H1 (cell line): ENCODE data around the gene KLHL24. TPM values are rescaled to one million over a fixed set of nuclear protein-coding genes. Genes with fewer than 3 reads are reported as not detected.
A peak's percentile ranks its signal among the peaks of the same experiment; 100 is the strongest.

Experiments used
- CTCF ChIA-PET: fragments of 300-600 bp; sonication (Branson Sonifier 250); formaldehyde crosslinking; loops from one replicate; lab custom pipeline; 2021; ENCODE audit not compliant: partially characterized antibody; lab: Charles Lee
- POLR2A ChIA-PET: fragments of 300-600 bp; sonication (Branson Sonifier 250); formaldehyde crosslinking; loops from one replicate; lab custom pipeline; 2021; ENCODE audit warnings: inconsistent platforms; ENCODE audit not compliant: partially characterized antibody; lab: Charles Lee
- DNase-seq, 2 experiments: peaks; one replicate each; pipeline versions ENCODE4 v3.0.0 to v3.0.0-alpha.2; 2010 to 2022; ENCODE audit warnings: low spot score in 2 of 2, low read depth in 1 of 2, mixed read lengths in 1 of 2
- FAIRE-seq: peaks from 2 replicates; lab custom pipeline; 2011; peaks lifted over from hg19 to GRCh38; lab: Jason Lieb, UNC
- H2AFZ ChIP-seq: 2 replicates; pipeline ENCODE4 v1.8.1; 2012; ENCODE audit warnings: low read length, inconsistent platforms
- H2AK5ac ChIP-seq: 2 replicates; pipeline ENCODE4 v1.6.1; 2013; ENCODE audit warnings: low read depth, low read length
- H2BK120ac ChIP-seq: replicated peaks from 2 replicates; pipeline ENCODE3; 2013; ENCODE audit warnings: low read depth, low read length, inconsistent platforms
- H2BK12ac ChIP-seq: 2 replicates; pipeline ENCODE4 v1.6.1; 2013; ENCODE audit warnings: low read depth, low read length
- H2BK15ac ChIP-seq: 2 replicates; pipeline ENCODE4 v1.6.1; 2013; ENCODE audit warnings: low read length
- H2BK20ac ChIP-seq: 2 replicates; pipeline ENCODE4 v1.6.1; 2013; ENCODE audit warnings: low read length
- H2BK5ac ChIP-seq: 2 replicates; pipeline ENCODE4 v1.6.1; 2013; ENCODE audit warnings: low read depth, low read length
- H3K14ac ChIP-seq: 2 replicates; pipeline ENCODE4 v1.6.1; 2013; ENCODE audit warnings: inconsistent platforms; ENCODE audit not compliant: insufficient read length
- H3K18ac ChIP-seq: 2 replicates; pipeline ENCODE4 v1.6.1; 2013; ENCODE audit warnings: low read length; ENCODE audit errors: extremely low read depth
- H3K23ac ChIP-seq: 2 replicates; pipeline ENCODE4 v1.6.1; 2013; ENCODE audit warnings: inconsistent platforms; ENCODE audit not compliant: insufficient read length
- H3K23me2 ChIP-seq: 2 replicates; pipeline ENCODE4 v1.6.1; 2013; ENCODE audit warnings: low read depth, low read length
- H3K27ac ChIP-seq: 2 replicates; pipeline ENCODE4 v1.6.1; 2011; ENCODE audit warnings: low read depth, low read length, inconsistent platforms
- H3K27me3 ChIP-seq, 4 experiments: replicated peaks in 1 of 4; 1 replicate in 1 of 4; 2 replicates in 3 of 4; pipeline versions ENCODE4 v1.6.1 to v1.8.1; 2011 to 2013; ENCODE audit warnings: low read length in 3 of 4, mild to moderate bottlenecking in 3 of 4, inconsistent platforms in 2 of 4, mixed read lengths in 2 of 4, moderate library complexity in 1 of 4; ENCODE audit not compliant: control insufficient read depth in 3 of 4, insufficient read depth in 3 of 4; ENCODE audit errors: extremely low read depth in 1 of 4
- H3K36me3 ChIP-seq, 4 experiments: 2 replicates each; pipeline versions ENCODE4 v1.6.1 to v1.8.1; 2011 to 2013; ENCODE audit warnings: mild to moderate bottlenecking in 4 of 4, low read length in 3 of 4, moderate library complexity in 2 of 4, control low read depth in 1 of 4, inconsistent platforms in 1 of 4; ENCODE audit not compliant: insufficient read depth in 4 of 4, control insufficient read depth in 2 of 4
- H3K4ac ChIP-seq: replicated peaks from 2 replicates; pipeline ENCODE3; 2013; ENCODE audit warnings: low read length, low read depth, mixed read lengths, inconsistent platforms; ENCODE audit not compliant: insufficient read length
- H3K4me1 ChIP-seq, 4 experiments: replicated peaks in 1 of 4; 1 replicate in 1 of 4; 2 replicates in 3 of 4; pipeline versions ENCODE4 v1.6.1 to v1.8.1; 2011 to 2013; ENCODE audit warnings: low read length in 3 of 4, inconsistent platforms in 2 of 4, mixed read lengths in 1 of 4; ENCODE audit not compliant: insufficient read depth in 4 of 4, control insufficient read depth in 3 of 4
- H3K4me2 ChIP-seq, 2 experiments: 2 replicates each; pipeline versions ENCODE4 v1.6.1 to v1.8.1; 2011 to 2013; ENCODE audit warnings: low read depth in 2 of 2, low read length in 2 of 2, control low read depth in 1 of 2, inconsistent platforms in 1 of 2, mild to moderate bottlenecking in 1 of 2; ENCODE audit not compliant: insufficient read depth in 1 of 2
- H3K4me3 ChIP-seq, 4 experiments: fragments of 200-600, 300-600 bp in 1 of 4; sonication (generic), shearing (Covaris generic), sonication (Bioruptor Twin) in 1 of 4; 2 replicates each; pipeline versions ENCODE4 v1.5.1 to v1.8.1; 2011 to 2016; ENCODE audit warnings: low read length in 4 of 4, low read depth in 3 of 4, control low read depth in 2 of 4, inconsistent platforms in 2 of 4, mild to moderate bottlenecking in 2 of 4, mixed read lengths in 1 of 4, moderate library complexity in 1 of 4; ENCODE audit not compliant: insufficient read depth in 2 of 4; ENCODE audit errors: extremely low read depth in 1 of 4
- H3K56ac ChIP-seq: replicated peaks from 2 replicates; pipeline ENCODE3; 2013; ENCODE audit warnings: low read depth, mild to moderate bottlenecking, mixed read lengths, low read length, inconsistent platforms; ENCODE audit not compliant: insufficient read length
- H3K79me1 ChIP-seq: 2 replicates; pipeline ENCODE4 v1.6.1; 2013; ENCODE audit warnings: low read depth, low read length, control low read depth
- H3K79me2 ChIP-seq, 2 experiments: 2 replicates each; pipeline versions ENCODE4 v1.6.1 to v1.8.1; 2012 to 2013; ENCODE audit warnings: low read length in 2 of 2, mild to moderate bottlenecking in 2 of 2, inconsistent platforms in 1 of 2; ENCODE audit not compliant: insufficient read depth in 2 of 2, control insufficient read depth in 1 of 2
- H3K9ac ChIP-seq, 4 experiments: replicated peaks in 1 of 4; 1 replicate in 1 of 4; 2 replicates in 3 of 4; pipeline versions ENCODE4 v1.6.1 to v1.8.1; 2011 to 2013; ENCODE audit warnings: low read depth in 3 of 4, low read length in 3 of 4, control low read depth in 2 of 4, mild to moderate bottlenecking in 2 of 4, moderate library complexity in 2 of 4, inconsistent platforms in 1 of 4; ENCODE audit errors: extremely low read depth in 1 of 4
- H3K9me3 ChIP-seq, 2 experiments: 2 replicates each; pipeline versions ENCODE4 v1.6.1 to v1.8.1; 2012 to 2013; ENCODE audit warnings: mild to moderate bottlenecking in 2 of 2, moderate library complexity in 2 of 2, control low read depth in 1 of 2, inconsistent platforms in 1 of 2, low read depth in 1 of 2, low read length in 1 of 2, mixed read lengths in 1 of 2; ENCODE audit not compliant: insufficient read depth in 2 of 2
- H4K20me1 ChIP-seq, 2 experiments: replicated peaks in 1 of 2; 2 replicates each; pipeline versions ENCODE3 to v1.8.1; 2011 to 2013; ENCODE audit warnings: inconsistent platforms in 2 of 2, low read length in 2 of 2, mild to moderate bottlenecking in 1 of 2; ENCODE audit not compliant: insufficient read depth in 2 of 2, control insufficient read depth in 1 of 2
- H4K5ac ChIP-seq: 2 replicates; pipeline ENCODE4 v1.6.1; 2013; ENCODE audit warnings: low read length, low read depth, mixed read lengths, inconsistent platforms; ENCODE audit not compliant: insufficient read length
- H4K8ac ChIP-seq: 2 replicates; pipeline ENCODE4 v1.8.0; 2013; ENCODE audit warnings: mild to moderate bottlenecking, moderate library complexity, low read length, inconsistent platforms; ENCODE audit not compliant: insufficient read depth; ENCODE audit errors: extremely low read depth
- H4K91ac ChIP-seq: replicated peaks from 2 replicates; pipeline ENCODE3; 2013; ENCODE audit warnings: low read length, mixed read lengths, inconsistent platforms; ENCODE audit not compliant: insufficient read length
- BRCA1 ChIP-seq: IDR thresholded peaks from 2 replicates; pipeline ENCODE4 v1.6.1; 2012; ENCODE audit warnings: low read depth, low read length, improper control_type of control experiment
- EGR1 ChIP-seq: IDR thresholded peaks from 2 replicates; pipeline ENCODE4 v1.6.1; 2011; ENCODE audit warnings: low read depth, low read length, borderline replicate concordance
- MAFK ChIP-seq: IDR thresholded peaks from 2 replicates; pipeline ENCODE4 v1.6.1; 2012; ENCODE audit warnings: low read depth, mild to moderate bottlenecking, improper control_type of control experiment, low read length
- NRF1 ChIP-seq: IDR thresholded peaks from 2 replicates; pipeline ENCODE4 v1.6.1; 2011; ENCODE audit warnings: mild to moderate bottlenecking, low read depth, low read length, improper control_type of control experiment
- PHF8 ChIP-seq: fragments of 200-600 bp; sonication (generic); conservative IDR thresholded peaks from 2 replicates; pipeline ENCODE4 v1.7.1; 2012; ENCODE audit warnings: low read depth, mild to moderate bottlenecking, inconsistent platforms, low read length, moderate library complexity
- POLR2AphosphoS5 ChIP-seq: IDR thresholded peaks from 2 replicates; pipeline ENCODE4 v1.6.1; 2011; ENCODE audit warnings: low read depth, low read length
- RAD21 ChIP-seq, 2 experiments: IDR thresholded peaks in 1 of 2; conservative IDR thresholded peaks in 1 of 2; 2 replicates each; pipeline ENCODE4 v1.6.1; 2011; ENCODE audit warnings: low read depth in 2 of 2, low read length in 2 of 2, improper control_type of control experiment in 1 of 2, inconsistent platforms in 1 of 2, mild to moderate bottlenecking in 1 of 2, moderate library complexity in 1 of 2
- RBBP5 ChIP-seq: IDR thresholded peaks from 2 replicates; pipeline ENCODE4 v1.7.1; 2012; ENCODE audit warnings: low read depth, mild to moderate bottlenecking, inconsistent platforms, low read length, moderate library complexity, borderline replicate concordance
- RFX5 ChIP-seq: IDR thresholded peaks from 2 replicates; pipeline ENCODE4 v1.6.1; 2011; ENCODE audit warnings: low read depth, low read length, improper control_type of control experiment, borderline replicate concordance
- SRF ChIP-seq: IDR thresholded peaks from 2 replicates; pipeline ENCODE4 v1.6.1; 2011; ENCODE audit warnings: mild to moderate bottlenecking, low read depth, low read length, moderate library complexity
- TAF7 ChIP-seq: optimal IDR thresholded peaks from 2 replicates; pipeline ENCODE3; 2011; ENCODE audit warnings: low read depth, mild to moderate bottlenecking, inconsistent platforms, low read length, moderate library complexity, borderline replicate concordance
- TBP ChIP-seq: IDR thresholded peaks from 2 replicates; pipeline ENCODE4 v1.6.1; 2011; ENCODE audit warnings: low read depth, low read length, improper control_type of control experiment
- TCF12 ChIP-seq: IDR thresholded peaks from 2 replicates; pipeline ENCODE4 v1.6.1; 2011; ENCODE audit warnings: low read depth, mild to moderate bottlenecking, low read length
- YY1 ChIP-seq: IDR thresholded peaks from 2 replicates; pipeline ENCODE4 v1.6.1; 2011; ENCODE audit warnings: low read depth, mild to moderate bottlenecking, low read length
- WGBS, 2 experiments: shearing (Covaris generic) in 1 of 2; methylation state at CpG; one replicate each; pipeline versions ENCODE4 v1.1.6 to v1.1.7; 2013 to 2015; ENCODE audit warnings: low lambda C conversion rate in 2 of 2, mixed read lengths in 2 of 2, inconsistent platforms in 1 of 2, low coverage in 1 of 2, missing lambda C conversion rate in 1 of 2; ENCODE audit not compliant: insufficient replicate concordance in 2 of 2, insufficient coverage in 1 of 2, insufficient read length in 1 of 2; ENCODE audit errors: extremely low coverage in 1 of 2, missing lambda C conversion rate in 1 of 2; 5-methylcytosine and 5-hydroxymethylcytosine counted together
- polyA plus RNA-seq, 7 experiments: library from polyadenylated mRNA; depleted of rRNA in 3 of 7; stranded (reverse) in 5 of 7; unstranded in 2 of 7; fragments of >200 nt in 5 of 7; fragments of 200-250 nt in 2 of 7; gene quantifications; 1 replicate in 5 of 7; 2 replicates in 1 of 7; 4 replicates in 1 of 7; pipeline versions ENCODE4 v1.2.1 to v1.2.3, GENCODE V29; 2011 to 2013; ENCODE audit warnings: missing spikeins in 2 of 7, mixed read lengths in 2 of 7
- total RNA-seq: library from RNA; stranded (reverse); fragmentation: NEBNext Ultra II Directional; extraction: Animal tissue kit (Norgen Biotek cat#: 25700); gene quantifications from 2 replicates; pipeline ENCODE4 v1.2.1, GENCODE V29; 2021

KLHL24 gene
- total and polyA plus RNA-seq, 2 of the 8 experiments (the other 6 are each of a cell fraction or from before 2014, with no cell fraction given), result 12.5 to 36.2 TPM

- Histone ChIP-seq H4K8ac (no peak overlapping the region), H3K27ac (no peak overlapping the region), H3K27me3 (no peaks in the 10 kb centered on the region), H3K4me2 (no peak overlapping the region), H3K56ac (no peak overlapping the region), H4K20me1 (no peaks in the 10 kb centered on the region), H3K23ac (no peak overlapping the region), H2BK5ac (no peak overlapping the region), H4K5ac (no peak overlapping the region), H3K9ac (no peak overlapping the region), H2BK120ac (no peak overlapping the region), H2AFZ (no peak overlapping the region), H3K23me2 (no peaks in the 10 kb centered on the region), H3K4ac (no peak overlapping the region), H3K36me3 (no peaks in the 10 kb centered on the region), H3K18ac (no peak overlapping the region), H3K4me3 (no peak overlapping the region), H2BK20ac (no peak overlapping the region), H3K79me1 (no peaks in the 10 kb centered on the region), H3K9me3 (no peaks in the 10 kb centered on the region), H3K79me2 (no peaks in the 10 kb centered on the region), H3K14ac (no peak overlapping the region), H2BK12ac (0 out of 2 replicates have a peak overlapping the region, but pooled peaks have one; percentile 17), H2BK15ac (0 out of 2 replicates have a peak overlapping the region, but pooled peaks have one; percentile 46), H2AK5ac (no peak overlapping the region), H4K91ac (no peak overlapping the region), H3K4me1 (peaks cover 0 to 5% (median 5%) of the 10 kb centered on the region in 4 experiments; a peak in 4 of 7 replicates)
- no peak for FAIRE-seq
- POLR2A ChIA-PET, result interaction anchor here (0.8 to 1.2 kb wide), 2 partner anchors 16 to 28 kb away, joined by 3 read pairs; partner anchors contain the start of gene KLHL24
- CTCF ChIA-PET, result interaction anchor here (0.6 to 1.4 kb wide), 5 partner anchors 13 to 282 kb away, joined by 3 to 4 read pairs (median 3); no protein-coding TSS in a partner anchor
- no peak for DNase-seq
- WGBS, 2 experiments, result 88% methylated on average over 4 of the region's 4 CpGs; no CpG with 5 or more reads in 1 of the 2 experiments
- TF ChIP-seq POLR2AphosphoS5 (no peak), MAFK (no peak), RBBP5 (no peak), YY1 (no peak), PHF8 (no peak), EGR1 (no peak), TCF12 (no peak), NRF1 (no peak), BRCA1 (no peak), RAD21 (IDR thresholded peaks at IDR 0.05 in 1 of 2, conservative IDR thresholded peaks at IDR 0.05 in 1 of 2; ENCODE audit: low read depth in 2 of 2, low read length in 2 of 2) (no peak), TBP (no peak), RFX5 (no peak), SRF (no peak), TAF7 (no peak)
Observed at GRCh38 chr3:183619010-183619409, 16.4 kb upstream of the KLHL24 start.
